ENCODE data around the gene CDH6. TPM values are rescaled to one million over a fixed set of nuclear protein-coding genes. Genes with fewer than 3 reads are reported as not detected.
A peak's percentile ranks its signal among the peaks of the same experiment; 100 is the strongest.

CDH6 gene
- total and polyA plus RNA-seq, 2 of the 13 experiments (the other 11 are each of a cell fraction or from before 2014, with no cell fraction given): not detected

GRCh38 chr5:31269259-31269658, 75.8 kb downstream of the CDH6 start:
- no peak overlapping the region for H3K4me3 ChIP-seq (replicated peaks in 1 of 3; ENCODE audit: insufficient read depth in 1 of 3, low read depth in 2 of 3, low read length in 3 of 3)
- peaks cover 0 to 6% of the 10 kb centered on the region in 2 experiments; a peak in 1 of 5 replicates for H3K27me3 ChIP-seq (ENCODE audit: control insufficient read depth in 1 of 2, insufficient read depth in 2 of 2, low read length in 2 of 2)
- H2AFZ ChIP-seq (ENCODE audit: low read length): no peak overlapping the region
- no TSS peak for BruUV-seq (replicated peaks)
- under 1% methylated on average over 4 of the region's 4 CpGs for WGBS (ENCODE audit: low lambda C conversion rate)
- no peak overlapping the region for H3K9ac ChIP-seq (ENCODE audit: insufficient read depth, low read depth, low read length)
- FAIRE-seq (no peak), ATAC-seq (no peak), DNase-seq (ENCODE audit: low spot score) (no peak)
- H3K4me1 ChIP-seq (ENCODE audit: insufficient read depth, low read length): no peaks in the 10 kb centered on the region
- no peaks in the 10 kb centered on the region for H3K79me2 ChIP-seq (ENCODE audit: insufficient read depth, low read length)
- ChIA-PET CTCF (ENCODE audit: low intra/inter-chr PET ratio, low total read pairs) (no interaction called here), POLR2A (no interaction called here)
- no peak overlapping the region for H3K27ac ChIP-seq (ENCODE audit: extremely low read length, insufficient read depth, low read length)
- in situ Hi-C loops (cut with HindIII; ENCODE audit: extremely low pct_ligation_motif_present, low pct_unique_long_range_greater_than_20kb) (no loop called here), intact Hi-C loops (cut with micrococcal nuclease; ENCODE audit: unreplicated experiment) (no loop called here)
- no peak for TF ChIP-seq SSRP1 (CRISPR knock-in tag; IDR thresholded peaks at IDR 0.05)
- TF ChIP-seq STAT6 (CRISPR knock-in tag; IDR thresholded peaks at IDR 0.05; ENCODE audit: borderline replicate concordance): no peak
- TF ChIP-seq ZNF558 (CRISPR knock-in tag; IDR thresholded peaks at IDR 0.05; ENCODE audit: borderline replicate concordance): no peak
- H3K4me2 ChIP-seq (ENCODE audit: low read depth, low read length): no peak overlapping the region
- no peaks in the 10 kb centered on the region for H4K20me1 ChIP-seq (ENCODE audit: insufficient read depth, low read length)
- no peaks in the 10 kb centered on the region for H3K9me3 ChIP-seq (ENCODE audit: low read length)
- no peaks in the 10 kb centered on the region for H3K36me3 ChIP-seq (replicated peaks in 1 of 2; ENCODE audit: control insufficient read depth in 1 of 2, insufficient read depth in 2 of 2, low read length in 2 of 2)

DNA sequence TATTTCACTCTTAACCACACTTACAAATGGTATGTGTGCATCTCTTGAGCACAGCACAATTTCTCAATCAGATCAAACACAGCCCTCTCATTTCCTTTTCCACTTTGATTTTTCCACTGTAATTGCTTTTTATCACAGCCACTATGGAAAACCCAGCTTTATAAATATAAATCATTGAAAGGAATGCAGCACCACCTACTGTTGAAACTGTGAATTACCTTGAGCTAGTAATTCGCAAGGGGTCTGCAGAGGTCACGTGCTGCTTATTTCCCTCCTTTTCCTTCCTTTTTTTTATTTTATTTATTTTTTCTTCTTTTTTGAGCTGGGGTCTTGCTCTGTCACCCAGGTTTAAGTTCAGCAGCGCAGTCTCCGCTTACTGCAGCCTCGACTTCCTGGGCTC, 76.9 kb downstream of the CDH6 start:
- Histone ChIP-seq H3K4me3 (replicated peaks in 1 of 3; ENCODE audit: insufficient read depth in 1 of 3, low read depth in 2 of 3, low read length in 3 of 3) (no peak overlapping the region), H4K20me1 (ENCODE audit: insufficient read depth, low read length) (no peaks in the 10 kb centered on the region), H3K4me2 (ENCODE audit: low read depth, low read length) (no peak overlapping the region), H3K36me3 (replicated peaks in 1 of 2; ENCODE audit: control insufficient read depth in 1 of 2, insufficient read depth in 2 of 2, low read length in 2 of 2) (no peaks in the 10 kb centered on the region), H3K79me2 (ENCODE audit: insufficient read depth, low read length) (no peaks in the 10 kb centered on the region), H3K9ac (ENCODE audit: insufficient read depth, low read depth, low read length) (no peak overlapping the region), H3K9me3 (ENCODE audit: low read length) (no peaks in the 10 kb centered on the region), H3K27ac (ENCODE audit: extremely low read length, insufficient read depth, low read length) (no peak overlapping the region), H3K4me1 (ENCODE audit: insufficient read depth, low read length) (no peaks in the 10 kb centered on the region), H2AFZ (ENCODE audit: low read length) (no peak overlapping the region), H3K27me3 (ENCODE audit: control insufficient read depth in 1 of 2, insufficient read depth in 2 of 2, low read length in 2 of 2) (peaks cover 0 to 6% of the 10 kb centered on the region in 2 experiments; a peak in 1 of 5 replicates)
- peak; percentile 3 for DNase-seq (ENCODE audit: low spot score)
- POLR2A ChIA-PET: no interaction called here
- 0 out of 2 replicates have a peak, but pooled peaks have one; percentile 24 for TF ChIP-seq USF2 (IDR thresholded peaks at IDR 0.05; ENCODE audit: low read depth, low read length)
- TF ChIP-seq USF2 (CRISPR knock-in tag; IDR thresholded peaks at IDR 0.05; ENCODE audit: borderline replicate concordance): no peak
- TF ChIP-seq, protein P1, sequence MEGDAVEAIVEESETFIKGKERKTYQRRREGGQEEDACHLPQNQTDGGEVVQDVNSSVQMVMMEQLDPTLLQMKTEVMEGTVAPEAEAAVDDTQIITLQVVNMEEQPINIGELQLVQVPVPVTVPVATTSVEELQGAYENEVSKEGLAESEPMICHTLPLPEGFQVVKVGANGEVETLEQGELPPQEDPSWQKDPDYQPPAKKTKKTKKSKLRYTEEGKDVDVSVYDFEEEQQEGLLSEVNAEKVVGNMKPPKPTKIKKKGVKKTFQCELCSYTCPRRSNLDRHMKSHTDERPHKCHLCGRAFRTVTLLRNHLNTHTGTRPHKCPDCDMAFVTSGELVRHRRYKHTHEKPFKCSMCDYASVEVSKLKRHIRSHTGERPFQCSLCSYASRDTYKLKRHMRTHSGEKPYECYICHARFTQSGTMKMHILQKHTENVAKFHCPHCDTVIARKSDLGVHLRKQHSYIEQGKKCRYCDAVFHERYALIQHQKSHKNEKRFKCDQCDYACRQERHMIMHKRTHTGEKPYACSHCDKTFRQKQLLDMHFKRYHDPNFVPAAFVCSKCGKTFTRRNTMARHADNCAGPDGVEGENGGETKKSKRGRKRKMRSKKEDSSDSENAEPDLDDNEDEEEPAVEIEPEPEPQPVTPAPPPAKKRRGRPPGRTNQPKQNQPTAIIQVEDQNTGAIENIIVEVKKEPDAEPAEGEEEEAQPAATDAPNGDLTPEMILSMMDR (CRISPR knock-in tag; IDR thresholded peaks at IDR 0.05): peak; percentile 30; the same call in 1 of the 2 replicates
- peak; percentile 27; the same call in 1 of the 2 replicates for TF ChIP-seq STAG1 (CRISPR knock-in tag; IDR thresholded peaks at IDR 0.05)
- no peak for TF ChIP-seq ZBTB14 (CRISPR knock-in tag; IDR thresholded peaks at IDR 0.05)
- no peak for TF ChIP-seq TAF15 (IDR thresholded peaks at IDR 0.05; ENCODE audit: low read depth, low read length, poor library complexity, severe bottlenecking)
- no peak for TF ChIP-seq POLR2A (IDR thresholded peaks at IDR 0.05; ENCODE audit: insufficient read depth in 1 of 2, low read depth in 2 of 2, low read length in 2 of 2)
- CTCF ChIA-PET (ENCODE audit: low intra/inter-chr PET ratio, low total read pairs): interaction anchor here (1.2 kb wide), 1 partner anchor 1230 kb away, joined by 3 read pairs; no protein-coding TSS in a partner anchor
- no TSS peak for BruUV-seq (replicated peaks)
- WGBS (ENCODE audit: low lambda C conversion rate): 29% methylated on average over 5 of the region's 5 CpGs
- no peak for ATAC-seq
- no peak for FAIRE-seq
- in situ Hi-C loops (cut with HindIII; ENCODE audit: extremely low pct_ligation_motif_present, low pct_unique_long_range_greater_than_20kb) (no loop called here), intact Hi-C loops (cut with micrococcal nuclease; ENCODE audit: unreplicated experiment) (no loop called here)
